ENCODE measurements around the gene MED29. TPM values are rescaled to one million over a fixed set of nuclear protein-coding genes. Genes with fewer than 3 reads are reported as not detected.

MED29 gene
- total RNA-seq, 1 donor from 2014 or later: 46.8 TPM

GRCh38 chr19:39397360-39398296 lies 6.5 kb downstream of the MED29 start:
- intact Hi-C loops (cut with micrococcal nuclease): loop anchor here (1.0 kb wide), 3 partner anchors 14 to 185 kb away; no protein-coding TSS in a partner anchor

- intact Hi-C loops (cut with micrococcal nuclease): no loop called here
These were observed 7.2 kb downstream of the MED29 start for GRCh38 chr19:39398297-39398864.

GRCh38 chr19:39399668-39400050 lies 8.5 kb downstream of the MED29 start:
- intact Hi-C loops (cut with micrococcal nuclease): no loop called here

GRCh38 chr19:39400061-39400460 lies 8.9 kb downstream of the MED29 start:
- intact Hi-C loops (cut with micrococcal nuclease): no loop called here

- intact Hi-C loops (cut with micrococcal nuclease): no loop called here
These were observed 9.9 kb downstream of the MED29 start for GRCh38 chr19:39401070-39401548.

GRCh38 chr19:39401549-39402345 lies 10.6 kb downstream of the MED29 start:
- intact Hi-C loops (cut with micrococcal nuclease): loop anchor here (1.0 kb wide), 1 partner anchor 10 kb away; the partner anchor contains the start of genes MED29 and PAF1

GRCh38 chr19:39402346-39403300 lies 11.4 kb downstream of the MED29 start:
- intact Hi-C loops (cut with micrococcal nuclease): loop anchor here (1.0 kb wide), 1 partner anchor 11 kb away; the partner anchor contains the start of genes MED29 and PAF1

GRCh38 chr19:39403331-39404312 lies 12.4 kb downstream of the MED29 start:
- intact Hi-C loops (cut with micrococcal nuclease): no loop called here

GRCh38 chr19:39405261-39405957 lies 14.2 kb downstream of the MED29 start:
- intact Hi-C loops (cut with micrococcal nuclease): no loop called here

GRCh38 chr19:39405958-39406655 lies 14.9 kb downstream of the MED29 start:
- intact Hi-C loops (cut with micrococcal nuclease): no loop called here

- intact Hi-C loops (cut with micrococcal nuclease): loop anchor here (1.0 kb wide), 1 partner anchor 66 kb away; no protein-coding TSS in a partner anchor
These were observed 15.7 kb downstream of the MED29 start, which contains the start of gene ZFP36 for GRCh38 chr19:39406656-39407409. Gene ZFP36 (plus strand): TSS chr19:39406847. CDS start chr19:39406905, 58 bp downstream.

- intact Hi-C loops (cut with micrococcal nuclease): loop anchor here (1.0 kb wide), 1 partner anchor 66 kb away; no protein-coding TSS in a partner anchor
These were observed 16.2 kb downstream of the MED29 start for GRCh38 chr19:39407410-39407659.

- intact Hi-C loops (cut with micrococcal nuclease): loop anchor here (1.0 kb wide), 1 partner anchor 67 kb away; no protein-coding TSS in a partner anchor
These were observed 16.6 kb downstream of the MED29 start for GRCh38 chr19:39407660-39408391.

- intact Hi-C loops (cut with micrococcal nuclease): no loop called here
These were observed 17.4 kb downstream of the MED29 start for GRCh38 chr19:39408392-39409207.

- intact Hi-C loops (cut with micrococcal nuclease): no loop called here
These were observed 18.2 kb downstream of the MED29 start for GRCh38 chr19:39409208-39410016.
